Measurements from ENCODE around the gene TMEM176B.
"Not testable (repeated sequence)": the region's sequence is repeated elsewhere in the genome, so short reads cannot be mapped to it uniquely, and the experiment has no call there.

The TMEM176B gene

GRCh38 chr7:150790416-150791075 lies 9.6 kb downstream of the TMEM176B start:
- no peak for DNase-seq (ENCODE audit: low read depth in 2 of 2)

GRCh38 chr7:150788474-150789269 lies 11.5 kb downstream of the TMEM176B start:
- DNase-seq (ENCODE audit: low read depth in 2 of 2) = no peak

GRCh38 chr7:150787321-150788281 lies 12.6 kb downstream of the TMEM176B start:
- DNase-seq (ENCODE audit: low read depth in 2 of 2) = no peak

- DNase-seq (ENCODE audit: low read depth in 2 of 2) = no peak
Measured at GRCh38 chr7:150784954-150785353, 15.2 kb downstream of the TMEM176B start.

GRCh38 chr7:150784120-150784736 lies 15.9 kb downstream of the TMEM176B start:
- no peak for DNase-seq (ENCODE audit: low read depth in 2 of 2)

- no peak for DNase-seq (ENCODE audit: low read depth in 2 of 2)
Measured at GRCh38 chr7:150781961-150782360, 18.2 kb downstream of the TMEM176B start.

- no peak for DNase-seq (ENCODE audit: low read depth in 2 of 2)
Measured at GRCh38 chr7:150781103-150781502, 19.1 kb downstream of the TMEM176B start.

- DNase-seq (ENCODE audit: low read depth in 2 of 2) = no peak
Measured at GRCh38 chr7:150780292-150780691, 19.9 kb downstream of the TMEM176B start.

GRCh38 chr7:150778738-150779301 lies 21.3 kb downstream of the TMEM176B start:
- peak; percentile 21 to 41 for DNase-seq (ENCODE audit: low read depth in 2 of 2)

GRCh38 chr7:150778014-150778737 lies 22.0 kb downstream of the TMEM176B start:
- DNase-seq (ENCODE audit: low read depth in 2 of 2) = no peak

- DNase-seq (ENCODE audit: low read depth in 2 of 2) = not testable (repeated sequence)
Measured at GRCh38 chr7:150774131-150774530, 26.0 kb downstream of the TMEM176B start.

- no peak for DNase-seq (ENCODE audit: low read depth in 2 of 2)
Measured at GRCh38 chr7:150769768-150770167, 30.4 kb downstream of the TMEM176B start.

- no peak for DNase-seq (ENCODE audit: low read depth in 2 of 2)
Measured at GRCh38 chr7:150766334-150766709, 33.8 kb downstream of the TMEM176B start.

GRCh38 chr7:150759479-150759878 lies 40.7 kb downstream of the TMEM176B start:
- DNase-seq (ENCODE audit: low read depth in 2 of 2) = no peak

GRCh38 chr7:150756858-150757257 lies 43.3 kb downstream of the TMEM176B start:
- DNase-seq (ENCODE audit: low read depth in 2 of 2) = no peak

GRCh38 chr7:150756166-150756565 lies 44.0 kb downstream of the TMEM176B start:
- no peak for DNase-seq (ENCODE audit: low read depth in 2 of 2)

- DNase-seq (ENCODE audit: low read depth in 2 of 2) = peak; percentile 40 to 60
Measured at GRCh38 chr7:150755473-150756099, 44.6 kb downstream of the TMEM176B start.

- DNase-seq (ENCODE audit: low read depth in 2 of 2) = no peak
Measured at GRCh38 chr7:150754951-150755350, 45.2 kb downstream of the TMEM176B start.

- DNase-seq (ENCODE audit: low read depth in 2 of 2) = no peak
Measured at GRCh38 chr7:150753826-150754603, 46.1 kb downstream of the TMEM176B start.
